HepG2 (cell line): ENCODE measurements around the gene PRADC1. TPM values are rescaled to one million over a fixed set of nuclear protein-coding genes. Genes with fewer than 3 reads are reported as not detected.

Experiments
- ASH2L ChIP-seq: fragments of 300-600, 200-600 bp; sonication (generic); IDR thresholded peaks from 2 replicates; pipeline ENCODE4 v1.7.0; 2017; ENCODE audit warnings: low read depth, mild to moderate bottlenecking, moderate library complexity, mixed read lengths, low read length; ENCODE audit not compliant: insufficient read length
- ELF4 ChIP-seq: sonication (generic); formaldehyde crosslinking; IDR thresholded peaks from 2 replicates; pipeline ENCODE4 v1.5.0; 2020; ENCODE audit warnings: missing genetic modification reagents, mild to moderate bottlenecking, moderate library complexity, borderline replicate concordance
- ESRRA ChIP-seq: sonication (generic); formaldehyde crosslinking; IDR thresholded peaks from 2 replicates; pipeline ENCODE4 v1.5.1; 2020; ENCODE audit warnings: mild to moderate bottlenecking, low read depth, missing genetic modification reagents
- HNRNPL ChIP-seq: fragments of 200-400 bp; formaldehyde crosslinking; IDR thresholded peaks from 2 replicates; pipeline ENCODE4 v1.6.1; 2017; ENCODE audit warnings: mild to moderate bottlenecking, low read depth, low read length
- HNRNPUL1 ChIP-seq: fragments of 200-400 bp; formaldehyde crosslinking; IDR thresholded peaks from 2 replicates; pipeline ENCODE4 v1.6.1; 2017; ENCODE audit warnings: low read depth, mild to moderate bottlenecking, low read length, moderate library complexity
- MEIS1 ChIP-seq: sonication (generic); formaldehyde crosslinking; IDR thresholded peaks from 2 replicates; pipeline ENCODE4 v1.9.0; 2021; ENCODE audit warnings: mild to moderate bottlenecking, missing genetic modification reagents, moderate library complexity, borderline replicate concordance
- NONO ChIP-seq, 2 experiments: fragments of 450-650 bp in 1 of 2; sonication (generic) in 1 of 2; formaldehyde crosslinking in 1 of 2; IDR thresholded peaks in 1 of 2; conservative IDR thresholded peaks in 1 of 2; 2 replicates each; pipeline versions ENCODE4 v1.6.1 to v1.8.0; 2017 to 2022; ENCODE audit warnings: mild to moderate bottlenecking in 1 of 2, missing genetic modification reagents in 1 of 2, moderate library complexity in 1 of 2
- ZNF543 ChIP-seq: sonication (generic); formaldehyde crosslinking; IDR thresholded peaks from 2 replicates; pipeline ENCODE4 v1.4.0; 2020; ENCODE audit warnings: mild to moderate bottlenecking, missing genetic modification reagents
- ZNF547 ChIP-seq: sonication (generic); formaldehyde crosslinking; IDR thresholded peaks from 2 replicates; pipeline ENCODE4 v1.5.1; 2020; ENCODE audit warnings: mild to moderate bottlenecking, missing genetic modification reagents
- ZNF556 ChIP-seq: sonication (generic); formaldehyde crosslinking; IDR thresholded peaks from 2 replicates; pipeline ENCODE4 v1.4.0; 2020; ENCODE audit warnings: mild to moderate bottlenecking, missing genetic modification reagents, borderline replicate concordance
- ZNF788 ChIP-seq: sonication (generic); formaldehyde crosslinking; IDR thresholded peaks from 2 replicates; pipeline ENCODE4 v1.5.0; 2020; ENCODE audit warnings: mild to moderate bottlenecking, missing genetic modification reagents, borderline replicate concordance
- ZNF816 ChIP-seq: sonication (generic); formaldehyde crosslinking; IDR thresholded peaks from 2 replicates; pipeline ENCODE4 v1.8.0; 2022; ENCODE audit warnings: missing genetic modification reagents, mild to moderate bottlenecking, borderline replicate concordance
- ZNF850 ChIP-seq: sonication (generic); formaldehyde crosslinking; conservative IDR thresholded peaks from 2 replicates; pipeline ENCODE4 v1.9.0; 2021; ENCODE audit warnings: mild to moderate bottlenecking, missing genetic modification reagents
- polyA plus RNA-seq, 8 experiments: library from polyadenylated mRNA; depleted of rRNA in 3 of 8; stranded (reverse) in 7 of 8; unstranded in 1 of 8; fragments of >200 nt; fragmentation: Illumina TruSeq in 4 of 8; extraction: Trizol in 4 of 8; gene quantifications; 2 replicates each; pipeline versions ENCODE4 v1.2.1 to v1.2.3, GENCODE V29; 2011 to 2016; ENCODE audit warnings: low read depth in 4 of 8, missing spikeins in 1 of 8, mixed read lengths in 1 of 8; ENCODE audit not compliant: insufficient read depth in 1 of 8
- total RNA-seq, 5 experiments: library from RNA; depleted of rRNA; stranded (reverse); fragments of >200 nt; fragmentation: Illumina TruSeq; extraction: Trizol; gene quantifications; 2 replicates each; pipeline ENCODE4 v1.2.3, GENCODE V29; 2016; ENCODE audit warnings: low read depth in 1 of 5
- TF ChIP-seq, protein P1 (sequence below): sonication (generic); formaldehyde crosslinking; IDR thresholded peaks from 2 replicates; pipeline ENCODE4 v1.4.0; 2020; ENCODE audit warnings: missing genetic modification reagents
- TF ChIP-seq, protein P2 (sequence below): sonication (generic); formaldehyde crosslinking; IDR thresholded peaks from one replicate; pipeline ENCODE4 v1.5.1; 2020; ENCODE audit warnings: mild to moderate bottlenecking, missing genetic modification reagents; ENCODE audit errors: not compliant biosample characterization
- TF ChIP-seq, protein P3 (sequence below): fragments of 450-650 bp; IDR thresholded peaks from 2 replicates; pipeline ENCODE4 v1.6.1; 2016

The PRADC1 gene
- total and polyA plus RNA-seq, 2 of the 13 experiments (the other 11 are each of a cell fraction or from before 2014, with no cell fraction given): 12.1 to 37.2 TPM

- TF ChIP-seq ZNF788 (peak; percentile 32; the same call in 1 of the 2 replicates), HNRNPL (no peak), ESRRA (CRISPR knock-in tag) (peak; percentile 77), HNRNPUL1 (no peak), ZNF816 (no peak), ZNF547 (no peak), ZNF543 (0 out of 2 replicates have a peak, but pooled peaks have one; percentile 54), ASH2L (peak; percentile 58), ZNF556 (0 out of 2 replicates have a peak, but pooled peaks have one; percentile 8), ZNF850 (CRISPR knock-in tag) (no peak), NONO (IDR thresholded peaks at IDR 0.05) (no peak), NONO (CRISPR knock-in tag; conservative IDR thresholded peaks at IDR 0.05) (no peak; the same call in 1 of the 2 replicates), ELF4 (CRISPR knock-in tag) (no peak), MEIS1 (CRISPR knock-in tag) (no peak)
- TF ChIP-seq, protein P1, sequence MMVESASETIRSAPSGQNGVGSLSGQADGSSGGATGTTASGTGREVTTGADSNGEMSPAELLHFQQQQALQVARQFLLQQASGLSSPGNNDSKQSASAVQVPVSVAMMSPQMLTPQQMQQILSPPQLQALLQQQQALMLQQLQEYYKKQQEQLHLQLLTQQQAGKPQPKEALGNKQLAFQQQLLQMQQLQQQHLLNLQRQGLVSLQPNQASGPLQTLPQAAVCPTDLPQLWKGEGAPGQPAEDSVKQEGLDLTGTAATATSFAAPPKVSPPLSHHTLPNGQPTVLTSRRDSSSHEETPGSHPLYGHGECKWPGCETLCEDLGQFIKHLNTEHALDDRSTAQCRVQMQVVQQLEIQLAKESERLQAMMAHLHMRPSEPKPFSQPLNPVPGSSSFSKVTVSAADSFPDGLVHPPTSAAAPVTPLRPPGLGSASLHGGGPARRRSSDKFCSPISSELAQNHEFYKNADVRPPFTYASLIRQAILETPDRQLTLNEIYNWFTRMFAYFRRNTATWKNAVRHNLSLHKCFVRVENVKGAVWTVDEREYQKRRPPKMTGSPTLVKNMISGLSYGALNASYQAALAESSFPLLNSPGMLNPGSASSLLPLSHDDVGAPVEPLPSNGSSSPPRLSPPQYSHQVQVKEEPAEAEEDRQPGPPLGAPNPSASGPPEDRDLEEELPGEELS (CRISPR knock-in tag): no peak
- TF ChIP-seq, protein P2, sequence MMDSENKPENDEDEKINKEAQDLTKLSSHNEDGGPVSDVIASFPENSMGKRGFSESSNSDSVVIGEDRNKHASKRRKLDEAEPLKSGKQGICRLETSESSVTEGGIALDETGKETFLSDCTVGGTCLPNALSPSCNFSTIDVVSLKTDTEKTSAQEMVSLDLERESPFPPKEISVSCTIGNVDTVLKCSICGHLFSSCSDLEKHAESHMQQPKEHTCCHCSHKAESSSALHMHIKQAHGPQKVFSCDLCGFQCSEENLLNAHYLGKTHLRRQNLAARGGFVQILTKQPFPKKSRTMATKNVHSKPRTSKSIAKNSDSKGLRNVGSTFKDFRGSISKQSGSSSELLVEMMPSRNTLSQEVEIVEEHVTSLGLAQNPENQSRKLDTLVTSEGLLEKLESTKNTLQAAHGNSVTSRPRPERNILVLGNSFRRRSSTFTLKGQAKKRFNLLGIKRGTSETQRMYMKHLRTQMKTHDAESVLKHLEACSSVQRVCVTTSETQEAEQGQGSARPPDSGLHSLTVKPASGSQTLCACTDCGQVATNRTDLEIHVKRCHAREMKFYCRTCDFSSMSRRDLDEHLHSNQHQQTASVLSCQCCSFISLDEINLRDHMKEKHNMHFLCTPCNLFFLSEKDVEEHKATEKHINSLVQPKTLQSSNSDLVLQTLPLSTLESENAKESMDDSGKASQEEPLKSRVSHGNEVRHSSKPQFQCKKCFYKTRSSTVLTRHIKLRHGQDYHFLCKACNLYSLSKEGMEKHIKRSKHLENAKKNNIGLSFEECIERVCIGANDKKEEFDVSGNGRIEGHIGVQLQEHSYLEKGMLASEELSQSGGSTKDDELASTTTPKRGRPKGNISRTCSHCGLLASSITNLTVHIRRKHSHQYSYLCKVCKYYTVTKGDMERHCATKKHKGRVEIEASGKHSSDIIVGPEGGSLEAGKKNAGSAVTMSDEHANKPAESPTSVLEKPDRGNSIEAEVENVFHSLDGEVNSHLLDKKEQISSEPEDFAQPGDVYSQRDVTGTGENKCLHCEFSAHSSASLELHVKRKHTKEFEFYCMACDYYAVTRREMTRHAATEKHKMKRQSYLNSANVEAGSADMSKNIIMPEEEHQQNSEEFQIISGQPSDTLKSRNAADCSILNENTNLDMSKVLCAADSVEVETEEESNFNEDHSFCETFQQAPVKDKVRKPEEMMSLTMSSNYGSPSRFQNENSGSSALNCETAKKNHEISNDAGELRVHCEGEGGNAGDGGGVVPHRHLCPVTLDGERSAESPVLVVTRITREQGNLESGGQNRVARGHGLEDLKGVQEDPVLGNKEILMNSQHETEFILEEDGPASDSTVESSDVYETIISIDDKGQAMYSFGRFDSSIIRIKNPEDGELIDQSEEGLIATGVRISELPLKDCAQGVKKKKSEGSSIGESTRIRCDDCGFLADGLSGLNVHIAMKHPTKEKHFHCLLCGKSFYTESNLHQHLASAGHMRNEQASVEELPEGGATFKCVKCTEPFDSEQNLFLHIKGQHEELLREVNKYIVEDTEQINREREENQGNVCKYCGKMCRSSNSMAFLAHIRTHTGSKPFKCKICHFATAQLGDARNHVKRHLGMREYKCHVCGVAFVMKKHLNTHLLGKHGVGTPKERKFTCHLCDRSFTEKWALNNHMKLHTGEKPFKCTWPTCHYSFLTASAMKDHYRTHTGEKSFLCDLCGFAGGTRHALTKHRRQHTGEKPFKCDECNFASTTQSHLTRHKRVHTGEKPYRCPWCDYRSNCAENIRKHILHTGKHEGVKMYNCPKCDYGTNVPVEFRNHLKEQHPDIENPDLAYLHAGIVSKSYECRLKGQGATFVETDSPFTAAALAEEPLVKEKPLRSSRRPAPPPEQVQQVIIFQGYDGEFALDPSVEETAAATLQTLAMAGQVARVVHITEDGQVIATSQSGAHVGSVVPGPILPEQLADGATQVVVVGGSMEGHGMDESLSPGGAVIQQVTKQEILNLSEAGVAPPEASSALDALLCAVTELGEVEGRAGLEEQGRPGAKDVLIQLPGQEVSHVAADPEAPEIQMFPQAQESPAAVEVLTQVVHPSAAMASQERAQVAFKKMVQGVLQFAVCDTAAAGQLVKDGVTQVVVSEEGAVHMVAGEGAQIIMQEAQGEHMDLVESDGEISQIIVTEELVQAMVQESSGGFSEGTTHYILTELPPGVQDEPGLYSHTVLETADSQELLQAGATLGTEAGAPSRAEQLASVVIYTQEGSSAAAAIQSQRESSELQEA (CRISPR knock-in tag): no peak
- TF ChIP-seq, protein P3, sequence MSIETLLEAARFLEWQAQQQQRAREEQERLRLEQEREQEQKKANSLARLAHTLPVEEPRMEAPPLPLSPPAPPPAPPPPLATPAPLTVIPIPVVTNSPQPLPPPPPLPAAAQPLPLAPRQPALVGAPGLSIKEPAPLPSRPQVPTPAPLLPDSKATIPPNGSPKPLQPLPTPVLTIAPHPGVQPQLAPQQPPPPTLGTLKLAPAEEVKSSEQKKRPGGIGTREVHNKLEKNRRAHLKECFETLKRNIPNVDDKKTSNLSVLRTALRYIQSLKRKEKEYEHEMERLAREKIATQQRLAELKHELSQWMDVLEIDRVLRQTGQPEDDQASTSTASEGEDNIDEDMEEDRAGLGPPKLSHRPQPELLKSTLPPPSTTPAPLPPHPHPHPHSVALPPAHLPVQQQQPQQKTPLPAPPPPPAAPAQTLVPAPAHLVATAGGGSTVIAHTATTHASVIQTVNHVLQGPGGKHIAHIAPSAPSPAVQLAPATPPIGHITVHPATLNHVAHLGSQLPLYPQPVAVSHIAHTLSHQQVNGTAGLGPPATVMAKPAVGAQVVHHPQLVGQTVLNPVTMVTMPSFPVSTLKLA: peak; percentile 61
Observed at GRCh38 chr2:73232403-73233153, 461 bp downstream of the PRADC1 start (continued).
